K562 (cell line): ENCODE measurements around the gene KTI12. TPM values are rescaled to one million over a fixed set of nuclear protein-coding genes. Genes with fewer than 3 reads are reported as not detected.

Source experiments
- BRD4 ChIP-seq: fragments of 200-600 bp; sonication (generic); IDR thresholded peaks from 2 replicates; pipeline ENCODE4 v1.6.1; 2017; ENCODE audit warnings: inconsistent platforms
- CAMTA2 ChIP-seq: fragments of 250-450 bp; sonication (Bioruptor Pico); conservative IDR thresholded peaks from 2 replicates; pipeline ENCODE4 v1.5.1; 2022
- EP300 ChIP-seq: IDR thresholded peaks from 2 replicates; pipeline ENCODE4 v1.6.1; 2012; ENCODE audit warnings: low read length, improper control_type of control experiment
- ERF ChIP-seq: fragments of 450-650 bp; formaldehyde crosslinking; IDR thresholded peaks from 2 replicates; pipeline ENCODE4 v1.4.0; 2020; ENCODE audit warnings: mild to moderate bottlenecking, mixed read lengths
- MAFG ChIP-seq: fragments of 450-650 bp; conservative IDR thresholded peaks from 2 replicates; pipeline ENCODE4 v1.6.1; 2016; ENCODE audit warnings: missing genetic modification characterization, missing compliant biosample characterization
- RAD21 ChIP-seq, 2 experiments: fragments of 250-450 bp in 1 of 2; fragments of 450-650 bp in 1 of 2; sonication (Bioruptor Pico) in 1 of 2; formaldehyde crosslinking in 1 of 2; IDR thresholded peaks in 1 of 2; conservative IDR thresholded peaks in 1 of 2; 2 replicates each; pipeline versions ENCODE4 v1.4.0 to v1.8.0; 2020 to 2022; ENCODE audit warnings: mild to moderate bottlenecking in 2 of 2, moderate library complexity in 1 of 2
- RBM34 ChIP-seq: fragments of 200-400 bp; formaldehyde crosslinking; IDR thresholded peaks from 2 replicates; pipeline ENCODE4 v1.6.1; 2018; ENCODE audit warnings: low read length, borderline replicate concordance; ENCODE audit not compliant: insufficient read depth
- TAL1 ChIP-seq: fragments of 450-650 bp; IDR thresholded peaks from 2 replicates; pipeline ENCODE4 v1.6.1; 2016; ENCODE audit warnings: mild to moderate bottlenecking
- TCF7L2 ChIP-seq: fragments of 150-350 bp; IDR thresholded peaks from 2 replicates; pipeline ENCODE4 v1.6.1; 2016; ENCODE audit warnings: low read depth, mild to moderate bottlenecking, low read length, moderate library complexity
- TFAM ChIP-seq: fragments of 250-450 bp; sonication (Bioruptor Pico); conservative IDR thresholded peaks from 2 replicates; pipeline ENCODE4 v1.5.0; 2021; ENCODE audit warnings: mild to moderate bottlenecking, moderate library complexity
- THRAP3 ChIP-seq: fragments of 450-650 bp; IDR thresholded peaks from 2 replicates; pipeline ENCODE4 v1.6.1; 2016; ENCODE audit warnings: mild to moderate bottlenecking, inconsistent platforms, borderline replicate concordance
- ZNF143 ChIP-seq: sonication (generic); formaldehyde crosslinking; IDR thresholded peaks from 2 replicates; pipeline ENCODE4 v1.9.0; 2022; ENCODE audit warnings: mild to moderate bottlenecking, missing genetic modification reagents
- ZNF146 ChIP-seq: IDR thresholded peaks from one replicate; pipeline ENCODE4 v1.6.1; 2018; ENCODE audit warnings: missing compliant biosample characterization; ENCODE audit not compliant: unreplicated experiment
- ZNF57 ChIP-seq: fragments of 450-650 bp; formaldehyde crosslinking; IDR thresholded peaks from 2 replicates; pipeline ENCODE4 v1.4.0; 2020; ENCODE audit warnings: mild to moderate bottlenecking, moderate library complexity
- polyA plus RNA-seq, 8 experiments: library from polyadenylated mRNA; depleted of rRNA in 4 of 8; stranded (reverse) in 5 of 8; unstranded in 3 of 8; fragments of >200 nt; fragmentation: Nextera tagmentation in 2 of 8; fragmentation: Illumina TruSeq in 1 of 8; extraction: Ambion mirVana in 2 of 8; extraction: Trizol in 1 of 8; gene quantifications; 2 replicates each; pipeline versions ENCODE4 v1.2.1 to v1.2.3, GENCODE V29; 2011 to 2014; ENCODE audit warnings: inconsistent platforms in 1 of 8, missing spikeins in 1 of 8
- total RNA-seq, 7 experiments: library from RNA; depleted of rRNA in 6 of 7; stranded (reverse); fragments of >200 nt in 6 of 7; fragmentation: Illumina TruSeq in 2 of 7; extraction: Trizol in 2 of 7; gene quantifications; 2 replicates each; pipeline versions ENCODE4 v1.2.1 to v1.2.3, GENCODE V29; 2011 to 2021; ENCODE audit warnings: low replicate concordance in 1 of 7
- TF ChIP-seq, protein P1 (sequence below): sonication (generic); formaldehyde crosslinking; IDR thresholded peaks from 2 replicates; pipeline ENCODE4 v1.8.0; 2022; ENCODE audit warnings: mild to moderate bottlenecking, missing genetic modification reagents, borderline replicate concordance
- TF ChIP-seq, protein P2 (sequence below): fragments of 250-450 bp; sonication (Bioruptor Pico); IDR thresholded peaks from 2 replicates; pipeline ENCODE4 v1.8.0; 2021; ENCODE audit warnings: borderline replicate concordance, mild to moderate bottlenecking, moderate library complexity; ENCODE audit not compliant: poor library complexity, severe bottlenecking
- TF ChIP-seq, protein P3 (sequence below): fragments of 450-650 bp; IDR thresholded peaks from 2 replicates; pipeline ENCODE4 v1.6.1; 2018; ENCODE audit warnings: mild to moderate bottlenecking, low read depth; ENCODE audit not compliant: partially characterized antibody
- TF ChIP-seq, protein P4 (sequence below): IDR thresholded peaks from 2 replicates; pipeline ENCODE4 v1.6.1; 2011; ENCODE audit warnings: borderline replicate concordance, low read depth, mild to moderate bottlenecking, moderate library complexity, low read length; ENCODE audit not compliant: insufficient read depth, poor library complexity, severe bottlenecking
- TF ChIP-seq, protein P5 (sequence below): sonication (generic); formaldehyde crosslinking; IDR thresholded peaks from 2 replicates; pipeline ENCODE4 v1.8.1; 2023; ENCODE audit warnings: mild to moderate bottlenecking, missing genetic modification reagents

Gene KTI12
- total and polyA plus RNA-seq, 9 of the 15 experiments (the other 6 are each of a cell fraction or from before 2014, with no cell fraction given) = 3.1 to 22.8 (median 11.6) TPM

DNA sequence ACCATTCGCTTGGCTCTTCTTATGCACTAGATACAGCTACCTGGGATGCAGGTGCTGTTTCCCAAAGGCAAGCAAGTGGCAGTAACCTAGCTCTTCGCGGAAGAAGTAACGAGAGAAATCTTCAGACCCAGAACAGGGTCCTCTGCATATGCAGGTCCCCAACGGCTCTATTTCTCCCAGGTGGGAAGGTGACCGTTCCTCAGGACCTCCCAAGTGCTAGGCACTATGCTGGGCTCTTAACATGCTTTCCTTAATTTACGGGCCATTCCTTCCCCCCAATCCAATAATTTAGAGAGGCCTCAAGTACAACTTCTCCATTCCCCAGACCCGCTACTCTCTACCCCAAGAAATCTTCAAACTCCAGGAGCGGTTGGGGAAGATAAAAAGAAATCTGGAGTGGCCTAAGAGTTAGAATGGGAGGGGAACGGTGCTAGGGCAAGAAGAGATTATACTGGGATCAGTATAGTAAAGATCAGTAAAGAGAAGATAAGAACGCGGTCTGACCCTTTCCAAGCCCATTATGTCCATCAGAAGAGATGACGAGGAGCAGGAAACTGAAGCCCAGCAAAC, 21.0 kb upstream of the KTI12 start (continued):
- TF ChIP-seq, protein P1, sequence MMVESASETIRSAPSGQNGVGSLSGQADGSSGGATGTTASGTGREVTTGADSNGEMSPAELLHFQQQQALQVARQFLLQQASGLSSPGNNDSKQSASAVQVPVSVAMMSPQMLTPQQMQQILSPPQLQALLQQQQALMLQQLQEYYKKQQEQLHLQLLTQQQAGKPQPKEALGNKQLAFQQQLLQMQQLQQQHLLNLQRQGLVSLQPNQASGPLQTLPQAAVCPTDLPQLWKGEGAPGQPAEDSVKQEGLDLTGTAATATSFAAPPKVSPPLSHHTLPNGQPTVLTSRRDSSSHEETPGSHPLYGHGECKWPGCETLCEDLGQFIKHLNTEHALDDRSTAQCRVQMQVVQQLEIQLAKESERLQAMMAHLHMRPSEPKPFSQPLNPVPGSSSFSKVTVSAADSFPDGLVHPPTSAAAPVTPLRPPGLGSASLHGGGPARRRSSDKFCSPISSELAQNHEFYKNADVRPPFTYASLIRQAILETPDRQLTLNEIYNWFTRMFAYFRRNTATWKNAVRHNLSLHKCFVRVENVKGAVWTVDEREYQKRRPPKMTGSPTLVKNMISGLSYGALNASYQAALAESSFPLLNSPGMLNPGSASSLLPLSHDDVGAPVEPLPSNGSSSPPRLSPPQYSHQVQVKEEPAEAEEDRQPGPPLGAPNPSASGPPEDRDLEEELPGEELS (CRISPR knock-in tag) = no peak
- 0 out of 2 replicates have a peak, but pooled peaks have one; percentile 0 for TF ChIP-seq BRD4
- TF ChIP-seq RBM34 = no peak
- TF ChIP-seq TFAM (CRISPR knock-in tag) = no peak
- TF ChIP-seq CAMTA2 (CRISPR knock-in tag) = no peak
- TF ChIP-seq ZNF143 = no peak
- TF ChIP-seq ZNF57 (CRISPR knock-in tag) = no peak
- TF ChIP-seq ZNF146 (CRISPR knock-in tag) = no peak
- no peak for TF ChIP-seq RAD21 (CRISPR knock-in tag; conservative IDR thresholded peaks at IDR 0.05 in 1 of 2, IDR thresholded peaks at IDR 0.05 in 1 of 2)
- TF ChIP-seq MAFG = no peak
- TF ChIP-seq, protein P2, sequence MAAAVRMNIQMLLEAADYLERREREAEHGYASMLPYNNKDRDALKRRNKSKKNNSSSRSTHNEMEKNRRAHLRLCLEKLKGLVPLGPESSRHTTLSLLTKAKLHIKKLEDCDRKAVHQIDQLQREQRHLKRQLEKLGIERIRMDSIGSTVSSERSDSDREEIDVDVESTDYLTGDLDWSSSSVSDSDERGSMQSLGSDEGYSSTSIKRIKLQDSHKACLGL (CRISPR knock-in tag) = no peak
- TF ChIP-seq THRAP3 = peak; percentile 38; the same call in 1 of the 2 replicates
- TF ChIP-seq, protein P3, sequence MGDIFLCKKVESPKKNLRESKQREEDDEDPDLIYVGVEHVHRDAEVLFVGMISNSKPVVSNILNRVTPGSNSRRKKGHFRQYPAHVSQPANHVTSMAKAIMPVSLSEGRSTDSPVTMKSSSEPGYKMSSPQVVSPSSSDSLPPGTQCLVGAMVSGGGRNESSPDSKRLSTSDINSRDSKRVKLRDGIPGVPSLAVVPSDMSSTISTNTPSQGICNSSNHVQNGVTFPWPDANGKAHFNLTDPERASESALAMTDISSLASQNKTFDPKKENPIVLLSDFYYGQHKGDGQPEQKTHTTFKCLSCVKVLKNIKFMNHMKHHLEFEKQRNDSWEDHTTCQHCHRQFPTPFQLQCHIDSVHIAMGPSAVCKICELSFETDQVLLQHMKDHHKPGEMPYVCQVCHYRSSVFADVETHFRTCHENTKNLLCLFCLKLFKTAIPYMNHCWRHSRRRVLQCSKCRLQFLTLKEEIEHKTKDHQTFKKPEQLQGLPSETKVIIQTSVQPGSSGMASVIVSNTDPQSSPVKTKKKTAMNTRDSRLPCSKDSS = no peak
- peak; percentile 51 for TF ChIP-seq TAL1
- TF ChIP-seq, protein P4, sequence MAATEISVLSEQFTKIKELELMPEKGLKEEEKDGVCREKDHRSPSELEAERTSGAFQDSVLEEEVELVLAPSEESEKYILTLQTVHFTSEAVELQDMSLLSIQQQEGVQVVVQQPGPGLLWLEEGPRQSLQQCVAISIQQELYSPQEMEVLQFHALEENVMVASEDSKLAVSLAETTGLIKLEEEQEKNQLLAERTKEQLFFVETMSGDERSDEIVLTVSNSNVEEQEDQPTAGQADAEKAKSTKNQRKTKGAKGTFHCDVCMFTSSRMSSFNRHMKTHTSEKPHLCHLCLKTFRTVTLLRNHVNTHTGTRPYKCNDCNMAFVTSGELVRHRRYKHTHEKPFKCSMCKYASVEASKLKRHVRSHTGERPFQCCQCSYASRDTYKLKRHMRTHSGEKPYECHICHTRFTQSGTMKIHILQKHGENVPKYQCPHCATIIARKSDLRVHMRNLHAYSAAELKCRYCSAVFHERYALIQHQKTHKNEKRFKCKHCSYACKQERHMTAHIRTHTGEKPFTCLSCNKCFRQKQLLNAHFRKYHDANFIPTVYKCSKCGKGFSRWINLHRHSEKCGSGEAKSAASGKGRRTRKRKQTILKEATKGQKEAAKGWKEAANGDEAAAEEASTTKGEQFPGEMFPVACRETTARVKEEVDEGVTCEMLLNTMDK = no peak
- TF ChIP-seq TCF7L2 = no peak
- no peak for TF ChIP-seq EP300
- TF ChIP-seq, protein P5, sequence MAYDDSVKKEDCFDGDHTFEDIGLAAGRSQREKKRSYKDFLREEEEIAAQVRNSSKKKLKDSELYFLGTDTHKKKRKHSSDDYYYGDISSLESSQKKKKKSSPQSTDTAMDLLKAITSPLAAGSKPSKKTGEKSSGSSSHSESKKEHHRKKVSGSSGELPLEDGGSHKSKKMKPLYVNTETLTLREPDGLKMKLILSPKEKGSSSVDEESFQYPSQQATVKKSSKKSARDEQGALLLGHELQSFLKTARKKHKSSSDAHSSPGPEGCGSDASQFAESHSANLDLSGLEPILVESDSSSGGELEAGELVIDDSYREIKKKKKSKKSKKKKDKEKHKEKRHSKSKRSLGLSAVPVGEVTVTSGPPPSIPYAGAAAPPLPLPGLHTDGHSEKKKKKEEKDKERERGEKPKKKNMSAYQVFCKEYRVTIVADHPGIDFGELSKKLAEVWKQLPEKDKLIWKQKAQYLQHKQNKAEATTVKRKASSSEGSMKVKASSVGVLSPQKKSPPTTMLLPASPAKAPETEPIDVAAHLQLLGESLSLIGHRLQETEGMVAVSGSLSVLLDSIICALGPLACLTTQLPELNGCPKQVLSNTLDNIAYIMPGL (CRISPR knock-in tag) = no peak
- no peak for TF ChIP-seq ERF (CRISPR knock-in tag)
